HG03442 (cell line): ENCODE data around the gene TF.

Experiments
- ATAC-seq: cut with Tn5 transposase; IDR thresholded peaks from one replicate; pipeline ENCODE4 v1.9.1; 2021; ENCODE audit warnings: mild to moderate bottlenecking, moderate library complexity; ENCODE audit not compliant: unreplicated experiment

Gene TF

GRCh38 chr3:133746712-133747066 lies 496 bp downstream of the TF start:
- ATAC-seq: no peak

DNA sequence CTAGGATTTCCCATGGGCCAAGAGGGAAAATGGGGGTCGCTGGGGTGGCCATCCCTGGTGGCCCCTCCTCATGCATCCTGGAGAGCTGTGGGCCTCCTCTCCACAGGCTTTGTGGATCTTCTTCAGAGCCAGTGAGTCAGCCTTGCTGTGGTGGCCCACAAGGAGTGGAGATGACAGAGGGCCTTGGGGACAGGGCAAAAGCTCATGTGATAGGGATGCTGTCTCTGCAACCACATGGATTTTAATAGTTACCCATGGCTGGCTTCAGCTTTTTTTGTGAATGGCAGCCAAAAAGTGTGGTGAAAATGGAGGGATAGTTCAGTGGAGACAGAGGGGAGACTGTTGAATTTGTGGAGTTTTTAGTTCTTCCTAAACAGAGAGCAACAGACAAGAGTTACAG lies 1.2 kb downstream of the TF start:
- ATAC-seq: no peak

GRCh38 chr3:133747907-133748639 lies 1.9 kb downstream of the TF start:
- no peak for ATAC-seq

DNA sequence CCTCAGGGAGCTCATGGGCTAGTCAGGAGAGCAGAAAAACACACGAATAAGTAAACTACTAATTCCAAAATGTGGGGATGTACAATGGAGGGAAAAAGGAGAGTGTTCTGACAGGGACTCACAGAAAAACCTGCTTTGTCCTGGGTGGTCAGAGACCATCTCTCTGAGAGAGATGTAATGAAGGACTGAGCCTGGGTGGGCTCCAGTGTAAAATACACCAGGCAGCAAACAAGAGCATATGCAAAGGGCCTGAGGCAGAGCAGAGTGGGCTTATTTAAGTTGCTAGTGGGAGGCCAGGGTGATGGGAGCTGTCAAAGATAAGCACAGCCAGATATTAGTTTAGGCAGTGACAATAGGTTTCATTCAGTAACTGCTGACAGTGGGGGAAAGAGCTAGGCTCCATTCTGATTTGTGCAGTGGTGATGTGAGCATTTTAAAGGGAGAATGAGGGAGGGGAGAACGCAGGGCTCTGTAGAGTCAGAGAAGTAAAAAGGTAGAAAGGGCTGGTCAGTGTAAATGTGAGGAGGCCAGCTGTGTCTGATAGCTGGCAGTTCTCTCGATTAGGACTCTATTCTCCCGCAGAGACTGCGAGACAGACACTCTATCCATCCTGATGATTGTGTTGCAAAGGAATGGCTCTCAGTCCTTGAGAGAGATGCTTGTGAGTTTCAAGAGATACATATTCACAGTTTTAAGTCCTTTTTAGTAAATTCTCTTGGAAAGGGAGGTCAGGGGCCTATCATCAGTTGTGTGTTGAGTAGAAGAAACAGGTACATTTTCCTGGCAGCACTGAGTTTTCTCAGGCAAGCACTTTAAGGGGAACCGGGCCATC lies 3.5 kb downstream of the TF start:
- ATAC-seq: no peak

GRCh38 chr3:133750259-133750656 lies 4.1 kb downstream of the TF start:
- ATAC-seq: no peak

DNA sequence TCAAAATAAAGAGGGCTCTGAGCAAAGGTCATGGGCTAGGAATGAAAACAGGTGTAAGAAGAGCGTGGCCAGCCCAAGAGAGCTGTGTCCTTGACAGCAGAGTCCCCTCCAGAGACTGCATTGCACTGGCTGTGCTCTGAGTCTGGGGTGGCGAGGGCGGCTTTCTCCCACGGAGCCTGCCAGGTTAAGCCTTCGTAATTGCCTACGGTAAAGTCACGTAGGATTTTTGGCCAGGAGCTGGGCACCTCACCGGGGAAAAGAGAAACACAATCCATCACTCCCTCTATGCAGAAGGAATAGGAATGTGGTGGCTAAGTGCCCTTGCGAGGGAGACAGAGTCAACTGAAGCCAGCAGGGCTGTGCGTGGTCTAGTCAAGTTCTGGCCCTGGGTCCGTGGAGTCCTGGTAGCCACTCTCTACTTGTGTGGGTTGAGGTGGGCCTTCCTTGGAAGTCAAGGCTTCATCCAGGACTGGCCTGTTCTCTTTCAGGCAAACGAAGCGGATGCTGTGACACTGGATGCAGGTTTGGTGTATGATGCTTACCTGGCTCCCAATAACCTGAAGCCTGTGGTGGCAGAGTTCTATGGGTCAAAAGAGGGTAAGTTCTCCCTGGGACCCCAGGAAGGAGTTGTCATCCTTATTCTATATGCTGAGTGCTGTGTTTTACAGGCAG lies 7.0 kb downstream of the TF start:
- ATAC-seq: no peak

DNA sequence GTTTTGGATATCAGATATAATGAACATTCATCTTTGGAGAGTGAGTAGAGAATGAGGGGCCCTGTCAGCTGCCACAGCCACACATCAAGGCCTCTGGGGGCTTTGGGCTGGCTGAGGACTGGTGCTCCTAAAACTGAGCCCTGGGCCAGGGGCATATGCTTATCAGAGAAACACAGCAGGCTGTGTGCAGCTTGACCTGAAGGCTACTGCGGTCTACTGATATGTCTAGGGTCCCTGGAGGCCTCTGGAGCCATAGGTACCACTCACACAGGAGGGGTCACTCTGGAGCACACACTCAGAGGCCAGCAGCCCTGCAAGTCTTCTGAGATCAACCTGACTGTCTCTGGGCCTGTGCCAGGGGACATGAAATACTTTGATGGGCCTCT lies 7.6 kb downstream of the TF start:
- no peak for ATAC-seq

DNA sequence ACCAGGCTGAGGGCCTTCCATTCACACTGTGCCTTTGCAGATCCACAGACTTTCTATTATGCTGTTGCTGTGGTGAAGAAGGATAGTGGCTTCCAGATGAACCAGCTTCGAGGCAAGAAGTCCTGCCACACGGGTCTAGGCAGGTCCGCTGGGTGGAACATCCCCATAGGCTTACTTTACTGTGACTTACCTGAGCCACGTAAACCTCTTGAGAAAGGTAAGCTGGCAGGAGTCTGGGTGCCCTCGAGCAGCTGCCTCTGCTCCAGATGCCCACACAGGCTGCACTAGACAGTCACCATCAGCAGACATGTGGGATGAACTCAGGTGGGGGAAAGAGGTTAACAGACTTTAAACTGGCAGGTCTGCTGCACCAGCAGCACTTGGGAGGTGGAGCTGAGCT lies 8.3 kb downstream of the TF start:
- no peak for ATAC-seq

- ATAC-seq: no peak
Measured at GRCh38 chr3:133754973-133755828, 9.0 kb downstream of the TF start.

DNA sequence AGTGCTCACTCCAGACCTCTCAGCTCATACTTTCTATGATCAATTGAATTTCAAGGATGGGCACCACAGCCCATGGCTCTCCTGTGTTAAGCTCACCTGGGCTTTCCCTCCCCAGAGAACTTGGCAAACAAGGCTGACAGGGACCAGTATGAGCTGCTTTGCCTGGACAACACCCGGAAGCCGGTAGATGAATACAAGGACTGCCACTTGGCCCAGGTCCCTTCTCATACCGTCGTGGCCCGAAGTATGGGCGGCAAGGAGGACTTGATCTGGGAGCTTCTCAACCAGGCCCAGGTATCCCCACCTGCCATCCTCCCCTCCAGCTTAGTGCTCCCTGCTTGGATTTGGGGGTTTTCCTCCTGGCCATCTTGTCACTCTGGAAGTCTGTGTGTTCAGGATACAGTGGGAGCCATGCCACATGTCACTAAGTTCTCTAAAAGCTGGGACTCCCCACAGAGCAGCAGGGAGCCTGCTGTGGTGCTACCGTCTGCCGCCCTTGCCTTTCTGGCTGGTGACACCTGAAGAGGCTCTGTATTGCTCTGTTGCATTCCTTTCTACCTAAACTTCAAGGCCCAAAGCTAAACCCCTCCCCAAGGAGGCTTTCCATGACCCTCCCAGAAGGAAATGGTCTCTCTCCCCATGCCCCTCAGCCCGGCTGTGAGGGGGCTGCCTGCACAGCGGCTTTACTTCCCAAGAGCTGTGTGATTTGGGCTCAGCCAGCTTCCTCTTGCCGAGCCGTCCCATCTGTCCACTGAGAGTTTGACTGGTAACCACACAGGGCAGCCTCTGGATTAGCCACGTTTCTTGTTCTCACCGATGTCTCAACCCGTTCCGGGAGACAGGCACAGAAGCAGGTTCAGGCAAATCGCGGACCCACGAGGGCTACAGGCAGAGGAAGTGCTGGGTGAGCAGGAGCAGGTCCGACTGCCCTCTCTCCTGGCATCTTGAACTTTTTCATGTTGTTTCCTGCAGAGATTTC lies 10.8 kb downstream of the TF start:
- no peak for ATAC-seq

DNA sequence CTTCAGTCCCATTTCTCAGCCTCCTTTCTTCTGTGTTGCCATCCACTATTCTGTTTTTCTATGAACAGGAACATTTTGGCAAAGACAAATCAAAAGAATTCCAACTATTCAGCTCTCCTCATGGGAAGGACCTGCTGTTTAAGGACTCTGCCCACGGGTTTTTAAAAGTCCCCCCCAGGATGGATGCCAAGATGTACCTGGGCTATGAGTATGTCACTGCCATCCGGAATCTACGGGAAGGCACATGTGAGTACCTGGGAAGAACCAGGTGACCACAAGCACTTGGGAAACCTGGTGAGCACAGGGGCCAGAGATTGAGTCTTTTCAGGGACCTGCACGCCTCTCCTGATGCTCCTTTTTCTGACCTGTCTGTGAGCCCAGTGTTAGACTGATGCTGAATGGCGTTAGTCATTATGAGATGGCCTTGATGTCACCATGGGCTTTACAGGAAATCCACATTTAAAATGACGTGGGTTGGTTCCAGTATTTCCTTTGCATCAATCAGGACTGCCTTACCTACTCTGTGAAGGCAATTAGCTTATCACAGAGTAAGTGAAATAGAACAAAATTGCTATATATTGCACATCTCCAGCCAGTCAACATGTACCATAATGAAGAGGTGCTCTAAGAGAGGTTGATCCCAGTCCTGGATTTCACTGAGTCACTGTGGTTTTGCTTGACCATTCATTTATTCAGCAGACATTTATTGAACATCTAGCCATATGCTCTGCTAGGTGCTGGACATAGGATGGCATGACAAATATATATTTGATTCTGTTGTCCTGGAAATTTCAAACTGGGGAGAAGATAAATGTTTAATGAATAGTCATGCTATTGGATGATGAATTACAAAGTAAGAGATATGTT lies 11.7 kb downstream of the TF start:
- ATAC-seq: no peak

- ATAC-seq: no peak
Measured at GRCh38 chr3:133758568-133758928, 12.4 kb downstream of the TF start.

- ATAC-seq: no peak
Measured at GRCh38 chr3:133758964-133759739, 13.0 kb downstream of the TF start.

DNA sequence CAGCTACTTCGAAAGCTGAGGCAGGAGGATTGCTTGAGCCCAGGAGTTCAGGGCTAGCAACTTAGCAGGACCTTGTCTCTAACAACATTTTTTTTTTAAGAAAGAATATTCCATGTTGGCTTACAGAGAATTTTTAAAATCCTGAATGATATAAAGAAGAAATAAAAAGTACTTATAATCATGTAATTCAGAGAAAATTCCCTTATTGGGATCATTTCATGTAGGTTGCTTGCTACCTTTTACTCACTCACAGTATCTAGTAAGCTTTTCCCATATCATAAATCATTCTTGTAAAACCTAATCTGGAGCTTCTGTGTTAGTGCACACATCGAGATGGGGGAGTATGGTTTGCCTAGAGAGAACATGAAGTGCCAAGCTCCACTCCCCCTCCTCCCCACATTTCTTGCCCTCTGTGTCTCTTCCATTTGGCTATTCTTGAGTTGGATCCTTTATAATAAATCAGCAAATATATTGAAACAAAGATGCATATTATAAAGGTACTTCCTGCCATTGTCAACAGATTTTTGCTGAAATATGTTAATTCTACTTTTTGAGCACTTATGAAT lies 13.6 kb downstream of the TF start:
- no peak for ATAC-seq

- no peak for ATAC-seq
Measured at GRCh38 chr3:133760916-133761315, 14.7 kb downstream of the TF start.

GRCh38 chr3:133761605-133762484 lies 15.7 kb downstream of the TF start:
- ATAC-seq: no peak

DNA sequence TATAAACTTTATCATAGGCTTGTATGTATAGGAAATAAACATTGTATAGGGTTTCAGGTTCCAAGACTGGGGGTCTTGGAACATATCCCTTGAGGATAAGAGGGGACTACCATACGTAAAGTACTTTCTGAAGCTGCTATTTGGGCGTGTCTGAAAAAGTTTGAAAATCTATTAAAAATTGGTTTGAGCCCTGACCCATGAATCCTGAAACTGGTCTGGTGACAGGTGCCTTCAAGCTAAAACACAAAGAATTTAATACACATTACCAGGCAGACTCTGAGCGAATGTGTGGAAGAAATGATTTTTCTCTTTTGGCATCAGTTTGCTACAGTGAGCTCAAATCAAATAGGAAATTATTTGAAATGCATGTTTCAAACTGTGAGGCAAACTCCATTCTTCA lies 16.3 kb downstream of the TF start:
- ATAC-seq: no peak
